Measurements from ENCODE around the gene GRB2.
"Not testable (repeated sequence)": the region's sequence is repeated elsewhere in the genome, so short reads cannot be mapped to it uniquely, and the experiment has no call there.

GRB2 gene

GRCh38 chr17:75386430-75386829 is 19.0 kb downstream of the GRB2 start:
- no peak overlapping the region for H3K4me3 ChIP-seq (ENCODE audit: control insufficient read depth, low read depth, low read length)
- no peak for TF ChIP-seq CTCF (IDR thresholded peaks at IDR 0.05; ENCODE audit: control insufficient read depth, insufficient read depth, low read depth, low read length, missing control alignments)
- DNase-seq (ENCODE audit: low read depth): no peak

- no peak for DNase-seq (ENCODE audit: low read depth)
- H3K4me3 ChIP-seq (ENCODE audit: control insufficient read depth, low read depth, low read length): no peak overlapping the region
- TF ChIP-seq CTCF (IDR thresholded peaks at IDR 0.05; ENCODE audit: control insufficient read depth, insufficient read depth, low read depth, low read length, missing control alignments): no peak
Observed at GRCh38 chr17:75384751-75385150, 20.7 kb downstream of the GRB2 start.

- no peak for DNase-seq (ENCODE audit: low read depth)
- H3K4me3 ChIP-seq (ENCODE audit: control insufficient read depth, low read depth, low read length): no peak overlapping the region
- no peak for TF ChIP-seq CTCF (IDR thresholded peaks at IDR 0.05; ENCODE audit: control insufficient read depth, insufficient read depth, low read depth, low read length, missing control alignments)
Observed at GRCh38 chr17:75383842-75384195, 21.7 kb downstream of the GRB2 start.

- H3K4me3 ChIP-seq (ENCODE audit: control insufficient read depth, low read depth, low read length): no peak overlapping the region
- no peak for DNase-seq (ENCODE audit: low read depth)
- no peak for TF ChIP-seq CTCF (IDR thresholded peaks at IDR 0.05; ENCODE audit: control insufficient read depth, insufficient read depth, low read depth, low read length, missing control alignments)
Observed at GRCh38 chr17:75380750-75381149, 24.7 kb downstream of the GRB2 start.

GRCh38 chr17:75380315-75380714 is 25.2 kb downstream of the GRB2 start:
- H3K4me3 ChIP-seq (ENCODE audit: control insufficient read depth, low read depth, low read length): no peak overlapping the region
- no peak for TF ChIP-seq CTCF (IDR thresholded peaks at IDR 0.05; ENCODE audit: control insufficient read depth, insufficient read depth, low read depth, low read length, missing control alignments)
- no peak for DNase-seq (ENCODE audit: low read depth)

- not testable (repeated sequence) for DNase-seq (ENCODE audit: low read depth); H3K4me3 ChIP-seq (ENCODE audit: control insufficient read depth, low read depth, low read length)
Observed at GRCh38 chr17:75379426-75379825, 26.1 kb downstream of the GRB2 start.

GRCh38 chr17:75373280-75373679 is 32.2 kb downstream of the GRB2 start:
- TF ChIP-seq CTCF (IDR thresholded peaks at IDR 0.05; ENCODE audit: control insufficient read depth, insufficient read depth, low read depth, low read length, missing control alignments): no peak
- no peak overlapping the region for H3K4me3 ChIP-seq (ENCODE audit: control insufficient read depth, low read depth, low read length)
- no peak for DNase-seq (ENCODE audit: low read depth)
